Mesenchymal stem cell (in vitro differentiated cells and primary cell): Measurements from ENCODE around the gene ASTN2.

Source experiments
- DNase-seq: peaks from one replicate; pipeline ENCODE4 v3.0.0-alpha.2; 2013
- H2AFZ ChIP-seq: one replicate; pipeline ENCODE4 v1.6.1; 2013; ENCODE audit warnings: low read depth, mild to moderate bottlenecking, control low read depth, inconsistent platforms, low read length, moderate library complexity
- H2AK5ac ChIP-seq: 2 replicates; pipeline ENCODE4 v1.6.1; 2013; ENCODE audit warnings: low read length, moderate library complexity, mild to moderate bottlenecking, inconsistent platforms; ENCODE audit not compliant: severe bottlenecking
- H2BK120ac ChIP-seq: one replicate; pipeline ENCODE4 v1.6.1; 2013; ENCODE audit warnings: low read depth, mild to moderate bottlenecking, inconsistent platforms, low read length, moderate library complexity
- H2BK12ac ChIP-seq, 2 experiments: one replicate each; pipeline ENCODE4 v1.6.1; 2013; ENCODE audit warnings: inconsistent platforms in 2 of 2, low read length in 2 of 2, mild to moderate bottlenecking in 2 of 2, moderate library complexity in 2 of 2, control low read depth in 1 of 2
- H2BK15ac ChIP-seq: one replicate; pipeline ENCODE4 v1.6.1; 2013; ENCODE audit warnings: mild to moderate bottlenecking, low read depth, inconsistent platforms; ENCODE audit not compliant: poor library complexity, severe bottlenecking
- H2BK5ac ChIP-seq: 2 replicates; pipeline ENCODE4 v1.6.1; 2013; ENCODE audit warnings: low read depth, mild to moderate bottlenecking, low read length, control low read depth, inconsistent platforms; ENCODE audit not compliant: poor library complexity, severe bottlenecking
- H3K14ac ChIP-seq, 2 experiments: one replicate each; pipeline ENCODE4 v1.6.1; 2013; ENCODE audit warnings: inconsistent platforms in 2 of 2, low read length in 2 of 2, control low read depth in 1 of 2, mild to moderate bottlenecking in 1 of 2, moderate library complexity in 1 of 2
- H3K18ac ChIP-seq, 2 experiments: one replicate each; pipeline ENCODE4 v1.6.1; 2013; ENCODE audit warnings: inconsistent platforms in 2 of 2, low read length in 2 of 2, control low read depth in 1 of 2, low read depth in 1 of 2, mild to moderate bottlenecking in 1 of 2
- H3K23ac ChIP-seq, 2 experiments: one replicate each; pipeline ENCODE4 v1.6.1; 2013; ENCODE audit warnings: inconsistent platforms in 2 of 2, low read length in 2 of 2, mild to moderate bottlenecking in 2 of 2, moderate library complexity in 2 of 2, control low read depth in 1 of 2
- H3K27ac ChIP-seq: 2 replicates; pipeline ENCODE4 v1.5.1; 2013; ENCODE audit warnings: mild to moderate bottlenecking, moderate library complexity, low read length, control low read depth, inconsistent platforms; ENCODE audit not compliant: poor library complexity, severe bottlenecking
- H3K27me3 ChIP-seq, 2 experiments: 2 replicates each; pipeline versions ENCODE4 v1.6.1 to v1.7.0; 2013; ENCODE audit warnings: low read length in 2 of 2, mild to moderate bottlenecking in 2 of 2, moderate library complexity in 2 of 2, control low read depth in 1 of 2, inconsistent platforms in 1 of 2; ENCODE audit not compliant: control insufficient read depth in 1 of 2, insufficient read depth in 1 of 2
- H3K36me3 ChIP-seq, 2 experiments: 2 replicates each; pipeline versions ENCODE4 v1.6.1 to v1.7.0; 2013; ENCODE audit warnings: low read length in 2 of 2, control low read depth in 1 of 2, inconsistent platforms in 1 of 2, low read depth in 1 of 2, mild to moderate bottlenecking in 1 of 2; ENCODE audit not compliant: insufficient read depth in 2 of 2, control insufficient read depth in 1 of 2
- H3K4ac ChIP-seq, 2 experiments: one replicate each; pipeline ENCODE4 v1.6.1; 2013; ENCODE audit warnings: inconsistent platforms in 2 of 2, low read length in 2 of 2, mild to moderate bottlenecking in 2 of 2, moderate library complexity in 2 of 2, control low read depth in 1 of 2, low read depth in 1 of 2
- H3K4me1 ChIP-seq: 2 replicates; pipeline ENCODE4 v1.6.1; 2013; ENCODE audit warnings: low read depth, low read length, control low read depth; ENCODE audit not compliant: control insufficient read depth, insufficient read depth
- H3K4me2 ChIP-seq: 2 replicates; pipeline ENCODE4 v1.6.1; 2013; ENCODE audit warnings: low read length, mild to moderate bottlenecking, inconsistent platforms; ENCODE audit not compliant: poor library complexity, severe bottlenecking
- H3K4me3 ChIP-seq, 2 experiments: 2 replicates each; pipeline versions ENCODE4 v1.5.1 to v1.7.0; 2013; ENCODE audit warnings: low read length in 2 of 2, mild to moderate bottlenecking in 2 of 2, control low read depth in 1 of 2, low read depth in 1 of 2; ENCODE audit not compliant: insufficient read depth in 1 of 2
- H3K79me1 ChIP-seq: replicated peaks from 2 replicates; pipeline ENCODE4 v1.6.1; 2013; ENCODE audit warnings: mild to moderate bottlenecking, control low read depth, low read length, inconsistent platforms; ENCODE audit not compliant: poor library complexity, severe bottlenecking
- H3K9ac ChIP-seq: 2 replicates; pipeline ENCODE4 v1.7.0; 2013; ENCODE audit warnings: mild to moderate bottlenecking, low read length, moderate library complexity
- H3K9me3 ChIP-seq: 2 replicates; pipeline ENCODE4 v1.7.0; 2013; ENCODE audit warnings: mild to moderate bottlenecking, low read length; ENCODE audit not compliant: control insufficient read depth
- H4K8ac ChIP-seq: one replicate; pipeline ENCODE4 v1.6.1; 2013; ENCODE audit warnings: inconsistent platforms, mild to moderate bottlenecking, low read length, moderate library complexity
- H4K91ac ChIP-seq: one replicate; pipeline ENCODE4 v1.6.1; 2013; ENCODE audit warnings: mild to moderate bottlenecking, low read length, inconsistent platforms
- WGBS: methylation state at CpG from one replicate; pipeline ENCODE4 v1.1.7; 2013; ENCODE audit warnings: mixed read lengths; 5-methylcytosine and 5-hydroxymethylcytosine counted together

ASTN2 gene

GRCh38 chr9:116499434-116499833 is 915.4 kb downstream of the ASTN2 start:
- H3K27ac ChIP-seq = no peak overlapping the region
- H3K18ac ChIP-seq = no peak overlapping the region
- no peak overlapping the region for H4K91ac ChIP-seq
- no peak overlapping the region for H3K23ac ChIP-seq
- no peaks in the 10 kb centered on the region for H3K9me3 ChIP-seq
- H3K27me3 ChIP-seq = no peaks in the 10 kb centered on the region
- no peak overlapping the region for H3K14ac ChIP-seq
- no peak overlapping the region for H3K4ac ChIP-seq
- H2BK5ac ChIP-seq = no peak overlapping the region
- no peak overlapping the region for H2BK15ac ChIP-seq
- H2AFZ ChIP-seq = no peak overlapping the region
- H3K4me2 ChIP-seq = no peak overlapping the region
- no peak for DNase-seq
- H3K9ac ChIP-seq = no peak overlapping the region
- no peaks in the 10 kb centered on the region for H3K36me3 ChIP-seq
- H2AK5ac ChIP-seq = peak overlapping the region; percentile 54
- no peak overlapping the region for H2BK120ac ChIP-seq
- no peak overlapping the region for H3K4me3 ChIP-seq
- H4K8ac ChIP-seq = no peak overlapping the region
- no peaks in the 10 kb centered on the region for H3K79me1 ChIP-seq
- H2BK12ac ChIP-seq = no peak overlapping the region
- peaks cover 16% of the 10 kb centered on the region for H3K4me1 ChIP-seq

GRCh38 chr9:116497095-116497890 is 917.6 kb downstream of the ASTN2 start:
- H3K36me3 ChIP-seq = no peaks in the 10 kb centered on the region
- H3K14ac ChIP-seq = no peak overlapping the region
- H3K9ac ChIP-seq = peak overlapping the region; percentile 37
- no peak overlapping the region for H3K4me2 ChIP-seq
- no peaks in the 10 kb centered on the region for H3K27me3 ChIP-seq
- H3K4ac ChIP-seq = no peak overlapping the region
- H3K4me3 ChIP-seq = no peak overlapping the region
- no peak overlapping the region for H3K27ac ChIP-seq
- no peak overlapping the region for H2AFZ ChIP-seq
- no peak overlapping the region for H2BK15ac ChIP-seq
- no peak overlapping the region for H2BK5ac ChIP-seq
- WGBS = 63% methylated on average over 4 of the region's 6 CpGs
- no peaks in the 10 kb centered on the region for H3K79me1 ChIP-seq
- H3K9me3 ChIP-seq = no peaks in the 10 kb centered on the region
- H3K18ac ChIP-seq = no peak overlapping the region
- no peak overlapping the region for H3K23ac ChIP-seq
- no peak overlapping the region for H2AK5ac ChIP-seq
- no peak overlapping the region for H2BK12ac ChIP-seq
- no peak overlapping the region for H2BK120ac ChIP-seq
- H3K4me1 ChIP-seq = peaks cover 16% of the 10 kb centered on the region
- H4K91ac ChIP-seq = no peak overlapping the region
- no peak for DNase-seq
- H4K8ac ChIP-seq = no peak overlapping the region

- Histone ChIP-seq H3K4me1 (peaks cover 13% of the 10 kb centered on the region), H3K18ac (no peak overlapping the region), H2BK12ac (no peak overlapping the region), H3K4me3 (no peak overlapping the region), H3K14ac (no peak overlapping the region), H3K36me3 (no peaks in the 10 kb centered on the region), H4K8ac (no peak overlapping the region), H3K27me3 (no peaks in the 10 kb centered on the region), H2BK5ac (no peak overlapping the region), H3K9me3 (no peaks in the 10 kb centered on the region), H2AFZ (no peak overlapping the region), H3K4me2 (no peak overlapping the region), H3K9ac (no peak overlapping the region), H3K4ac (no peak overlapping the region), H2BK120ac (no peak overlapping the region), H3K27ac (no peak overlapping the region), H2AK5ac (no peak overlapping the region), H2BK15ac (no peak overlapping the region), H4K91ac (no peak overlapping the region), H3K23ac (no peak overlapping the region), H3K79me1 (no peaks in the 10 kb centered on the region)
- no peak for DNase-seq
- 77% methylated on average over 1 of the region's 1 CpG for WGBS
Measured at GRCh38 chr9:116496167-116496566, 918.7 kb downstream of the ASTN2 start.

- no peak overlapping the region for H3K4ac ChIP-seq
- H2AK5ac ChIP-seq = peak overlapping the region; percentile 22
- H2BK12ac ChIP-seq = no peak overlapping the region
- no peaks in the 10 kb centered on the region for H3K36me3 ChIP-seq
- H3K23ac ChIP-seq = no peak overlapping the region
- no peak overlapping the region for H3K4me2 ChIP-seq
- no peaks in the 10 kb centered on the region for H3K79me1 ChIP-seq
- no peak overlapping the region for H3K27ac ChIP-seq
- H2BK120ac ChIP-seq = no peak overlapping the region
- H4K8ac ChIP-seq = no peak overlapping the region
- H3K27me3 ChIP-seq = no peaks in the 10 kb centered on the region
- peaks cover 13% of the 10 kb centered on the region for H3K4me1 ChIP-seq
- H3K9me3 ChIP-seq = no peaks in the 10 kb centered on the region
- H2BK15ac ChIP-seq = no peak overlapping the region
- no peak overlapping the region for H2AFZ ChIP-seq
- H3K14ac ChIP-seq = no peak overlapping the region
- H3K18ac ChIP-seq = no peak overlapping the region
- no peak overlapping the region for H2BK5ac ChIP-seq
- 80% methylated on average over 6 of the region's 6 CpGs for WGBS
- H3K4me3 ChIP-seq = no peak overlapping the region
- H3K9ac ChIP-seq = no peak overlapping the region
- DNase-seq = no peak
- H4K91ac ChIP-seq = no peak overlapping the region
Measured at GRCh38 chr9:116495725-116496124, 919.1 kb downstream of the ASTN2 start.
